Left ventricle myocardium superior (tissue), 1 donor: ENCODE measurements around the gene PSMA6. TPM values are rescaled to one million over a fixed set of nuclear protein-coding genes. Genes with fewer than 3 reads are reported as not detected.
"Not testable (repeated sequence)": the region's sequence is repeated elsewhere in the genome, so short reads cannot be mapped to it uniquely, and the experiment has no call there.

ENCODE experiments used
- ATAC-seq: fragments of 200-7000 bp; cut with Tn5 transposase; one replicate; pipeline ENCODE4 v1.9.1; 2020; ENCODE audit warnings: mild to moderate bottlenecking, moderate library complexity
- DNase-seq: peaks from one replicate; pipeline ENCODE4 v3.0.0-alpha.2; 2020
- intact Hi-C: fragments of 100-400 bp; cut with micrococcal nuclease; formaldehyde crosslinking; loops from one replicate; pipeline ENCODE4 v1.11.0; 2022
- long read RNA-seq: library from polyadenylated mRNA; unstranded; transcript quantifications from one replicate; pipeline ENCODE4 v2.0.0, GENCODE V29; 2021
- total RNA-seq: library from RNA; stranded (reverse); fragmentation: NEBNext Ultra II Directional; extraction: Animal tissue kit (Norgen Biotek cat#: 25700); gene quantifications from one replicate; pipeline ENCODE4 v1.2.1, GENCODE V29; 2021
- donor health status: DM: no; HTN: yes; CAD: no; lungs with severe emphysema.

The PSMA6 gene
- total RNA-seq: 185 TPM
- long read RNA-seq, full-length matches to known transcripts: 196 of 196 reads
- long read RNA-seq, partial matches to known transcripts: 0 of 196 reads
- long read RNA-seq, other reads (novel, unspliced or antisense): 0 of 196 reads

DNA sequence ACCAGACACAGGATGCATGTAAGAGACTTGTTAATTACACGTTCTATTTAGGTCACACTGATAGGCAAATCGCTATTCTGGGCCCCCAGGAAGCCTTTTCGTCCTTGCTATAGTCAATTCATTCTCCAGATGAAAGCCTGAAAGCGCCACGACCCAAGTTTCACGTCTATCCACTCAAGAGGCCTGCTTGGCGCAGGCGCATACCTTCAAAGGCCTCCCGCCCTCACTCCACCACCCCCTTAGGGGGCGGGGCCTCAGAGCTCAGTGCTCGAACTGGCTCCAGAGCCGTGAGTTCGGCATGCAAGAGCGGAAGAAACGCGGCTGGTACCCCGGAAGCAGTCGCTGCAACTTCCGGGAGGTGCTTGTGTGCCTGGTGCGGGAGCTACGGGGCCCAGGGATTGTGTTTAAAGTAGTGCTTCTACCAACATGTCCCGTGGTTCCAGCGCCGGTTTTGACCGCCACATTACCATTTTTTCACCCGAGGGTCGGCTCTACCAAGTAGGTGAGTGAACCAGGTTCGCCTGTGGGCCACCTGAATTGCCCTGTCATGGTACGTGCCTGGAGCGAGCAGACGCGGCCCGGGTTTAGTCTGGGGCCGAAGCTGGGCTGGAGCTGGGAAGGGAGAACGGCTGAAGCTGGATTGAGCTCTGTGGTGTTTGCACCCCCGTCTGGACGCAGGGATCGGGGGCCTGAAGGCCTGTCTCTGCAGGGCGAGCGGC is at the start of gene PSMA6:
PSMA6 (plus strand) TSS at position 332 of the 719 bp plus-strand sequence; CDS start at position 427, 95 bp downstream.
- ATAC-seq (peak; percentile 100), DNase-seq (peak; percentile 99)
- intact Hi-C loops: no loop called here

DNA sequence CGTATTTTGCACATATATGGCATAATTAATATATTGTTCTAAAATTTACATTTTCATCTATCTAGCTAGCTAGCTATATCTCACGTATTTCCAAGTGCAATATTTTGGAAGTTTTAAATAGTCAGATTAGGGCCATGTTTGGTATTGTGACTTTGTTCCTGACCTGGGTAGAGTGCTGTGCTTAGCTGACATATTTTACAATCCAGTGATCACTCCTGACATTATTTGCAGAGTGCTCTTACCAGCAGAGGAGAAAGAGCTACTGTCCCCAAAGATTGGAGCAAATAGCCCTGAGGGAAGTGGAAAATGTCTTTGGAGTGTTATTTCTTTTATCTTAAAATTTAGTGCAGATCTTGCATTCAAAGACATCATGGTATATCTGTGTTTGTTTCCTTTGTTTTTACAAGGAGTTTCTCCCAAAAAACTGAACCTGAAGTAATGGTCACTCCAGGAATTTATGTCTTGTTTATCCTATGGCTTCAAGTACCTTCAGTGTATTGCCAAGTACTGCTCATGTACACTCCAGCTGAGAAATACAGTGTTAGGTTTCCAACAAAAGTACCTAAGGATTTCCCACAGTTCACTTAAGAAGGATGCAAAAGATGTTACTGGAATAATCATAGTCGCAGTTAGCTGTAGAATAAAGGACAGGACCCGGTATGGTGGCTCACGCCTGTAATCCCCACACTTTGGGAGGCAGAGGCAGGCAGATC is 49.4 kb upstream of the PSMA6 start:
- ATAC-seq: no peak
- no peak for DNase-seq
- intact Hi-C loops: no loop called here

DNA sequence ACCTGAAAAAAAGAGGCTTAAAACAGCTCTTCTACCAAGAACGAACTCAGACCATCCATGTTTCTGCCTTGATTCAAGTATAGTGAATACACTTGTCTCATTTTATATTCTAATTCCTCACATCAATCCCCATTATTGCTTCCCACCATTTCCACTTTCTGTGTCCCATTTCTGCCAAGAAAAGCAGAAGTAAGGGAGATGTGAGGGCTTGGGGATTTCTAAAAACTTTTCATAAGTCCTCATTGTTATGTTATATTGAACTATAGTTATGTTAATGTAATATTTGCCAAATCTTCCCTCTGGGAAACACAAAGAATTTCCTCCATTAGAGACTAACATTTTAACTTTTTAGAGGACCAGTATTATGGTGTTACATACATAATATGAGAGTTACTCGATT is 48.2 kb upstream of the PSMA6 start:
- no peak for ATAC-seq
- intact Hi-C loops: no loop called here
- DNase-seq: no peak

DNA sequence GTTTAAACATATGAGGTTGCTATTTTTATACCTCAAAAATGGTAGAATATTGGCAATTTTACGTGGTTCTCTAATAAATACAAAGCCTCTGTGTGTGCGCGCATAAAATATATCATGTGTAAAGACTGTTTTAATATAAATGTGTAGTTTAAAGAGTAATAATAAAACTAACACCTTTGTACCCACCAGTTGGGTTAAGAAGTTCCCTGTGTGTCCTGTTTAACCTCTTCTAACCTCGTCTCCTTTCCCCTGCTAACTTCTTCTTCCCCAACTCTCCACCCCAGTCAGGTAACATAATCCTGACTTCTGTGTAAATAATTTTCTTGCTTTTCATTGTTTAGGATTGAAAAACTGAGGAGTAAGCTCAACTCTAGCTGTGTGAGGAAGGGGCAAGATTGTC is 47.6 kb upstream of the PSMA6 start:
- intact Hi-C loops: no loop called here
- DNase-seq (no peak), ATAC-seq (no peak)

DNA sequence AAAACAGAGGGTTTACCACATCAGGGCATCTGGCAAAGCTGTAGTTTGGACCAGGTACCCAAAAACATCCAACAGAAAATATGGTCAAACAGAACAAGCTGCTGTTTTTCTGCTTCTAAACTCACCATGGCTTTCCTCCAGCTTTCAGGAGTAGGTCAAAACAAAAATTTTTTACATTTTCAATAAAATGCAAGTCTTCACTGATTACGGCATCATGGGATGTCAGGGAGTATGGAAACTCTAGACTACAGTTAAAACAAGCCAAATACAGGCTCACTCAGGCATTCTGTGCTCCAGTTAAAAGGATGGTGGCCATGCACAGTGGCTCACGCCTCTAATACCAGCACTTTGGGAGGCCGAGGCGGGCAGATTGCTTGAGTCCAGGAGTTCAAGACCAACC is 47.1 kb upstream of the PSMA6 start:
- no peak for ATAC-seq
- intact Hi-C loops: no loop called here
- DNase-seq: no peak

DNA sequence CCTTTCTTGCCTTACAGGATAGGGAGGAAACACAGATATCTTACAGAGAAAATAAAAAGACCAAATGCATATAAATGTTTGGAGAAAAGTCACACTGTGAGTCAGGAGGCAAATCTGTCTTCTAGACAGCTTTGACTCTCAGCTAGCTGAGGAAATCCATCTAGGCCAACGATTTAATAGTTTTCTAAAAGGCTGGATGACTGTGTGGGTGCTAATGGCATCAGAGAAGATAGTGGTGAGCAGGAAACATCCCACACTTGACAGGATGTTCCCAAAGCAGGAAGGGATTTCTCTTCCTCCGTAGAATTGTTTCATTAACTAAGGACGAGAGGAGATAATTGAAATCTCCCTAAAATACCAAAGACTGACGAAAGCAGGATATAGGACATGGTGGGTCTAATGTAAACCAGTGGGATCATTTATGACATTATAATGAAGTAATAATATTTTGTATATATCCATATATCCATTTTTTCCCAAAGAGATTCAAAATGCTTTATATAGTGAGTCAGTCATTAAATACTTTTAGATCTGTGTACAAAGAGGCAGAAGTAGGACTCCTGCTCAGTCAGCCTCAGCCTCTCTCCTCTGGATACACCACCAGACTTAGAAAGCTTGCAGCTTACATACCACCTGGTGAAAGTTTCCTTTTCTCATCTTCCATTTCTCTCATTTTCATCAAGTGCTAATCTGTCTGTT is 44.3 kb upstream of the PSMA6 start:
- intact Hi-C loops: no loop called here
- ATAC-seq (no peak), DNase-seq (no peak)

DNA sequence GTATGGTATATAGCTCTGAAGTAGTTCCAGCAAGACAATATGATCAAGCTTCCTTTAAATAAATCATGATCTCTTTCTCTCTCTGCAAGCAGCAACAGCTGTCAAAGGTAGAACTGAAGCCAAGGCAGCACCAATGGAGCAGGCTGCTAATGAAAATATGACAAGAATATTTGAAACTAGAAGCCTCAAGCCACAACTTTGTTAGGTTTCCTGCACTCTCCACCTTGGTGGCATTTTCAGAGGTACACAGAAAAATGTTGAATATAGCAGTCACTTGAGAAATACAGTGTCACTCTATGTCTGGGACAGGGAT is 43.8 kb upstream of the PSMA6 start:
- intact Hi-C loops: no loop called here
- ATAC-seq: no peak
- DNase-seq: no peak

DNA sequence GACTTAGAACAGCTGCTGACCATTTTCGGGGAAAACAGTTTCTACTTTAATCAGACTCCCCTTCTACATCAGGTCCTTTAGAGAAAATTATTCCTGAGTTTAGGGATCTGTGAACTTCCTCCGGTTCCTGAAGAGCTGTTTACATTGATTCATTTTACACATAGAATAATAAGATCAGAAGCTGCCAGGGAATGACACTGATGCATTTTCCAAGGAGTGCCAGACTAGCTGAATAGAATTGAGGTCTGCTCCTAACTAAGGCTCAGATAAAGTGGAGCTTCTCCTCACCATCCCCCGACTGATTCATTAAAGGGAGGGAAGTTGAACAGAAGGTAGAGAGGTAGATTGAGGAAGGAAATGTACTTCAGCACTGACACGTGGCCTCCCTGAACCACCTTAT is 41.9 kb upstream of the PSMA6 start:
- DNase-seq (no peak), ATAC-seq (no peak)
- intact Hi-C loops: no loop called here

DNA sequence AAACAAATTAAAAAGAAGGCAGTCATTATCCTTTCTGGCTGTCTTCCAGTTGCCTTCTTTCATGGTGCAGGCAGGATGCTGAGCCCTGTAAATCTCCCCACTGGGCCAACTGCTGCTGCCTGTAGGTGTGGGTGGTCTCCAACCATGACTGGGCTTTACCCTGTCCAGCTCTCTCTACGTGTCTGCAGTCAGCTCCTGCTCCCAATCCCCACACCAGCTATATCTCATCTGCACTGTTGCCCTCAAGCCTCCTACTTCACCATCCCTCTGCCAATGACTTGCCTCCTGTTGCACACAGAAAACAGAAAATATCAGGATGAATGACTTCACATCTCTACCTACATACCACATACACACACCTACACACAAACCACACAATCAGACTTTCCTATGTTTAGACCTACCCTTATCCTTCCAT is 39.7 kb upstream of the PSMA6 start:
- intact Hi-C loops: no loop called here

DNA sequence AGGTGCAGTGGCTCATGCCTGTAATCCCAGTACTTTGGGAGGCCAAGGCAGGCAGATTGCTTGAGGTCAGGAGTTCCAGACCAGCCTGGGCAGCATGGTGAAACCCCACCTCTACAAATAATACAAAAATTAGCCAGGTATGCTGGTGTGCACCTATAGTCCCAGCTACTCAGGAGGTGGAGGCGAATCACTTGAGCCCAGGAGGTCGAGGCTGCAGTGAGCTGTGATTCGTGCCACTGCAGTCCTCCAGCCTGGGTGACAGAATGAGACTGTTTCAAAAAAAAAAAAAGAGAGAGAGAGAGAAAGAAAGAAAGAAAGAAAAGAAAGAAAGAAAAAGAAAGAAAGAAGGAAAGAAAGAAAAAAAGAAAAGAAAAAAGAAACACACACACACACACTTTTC is 39.1 kb upstream of the PSMA6 start:
- DNase-seq, intact Hi-C loops, ATAC-seq: not testable (repeated sequence)

More for the DNA sequence above, 39.7 kb upstream of the PSMA6 start:
- DNase-seq (no peak), ATAC-seq (no peak)

DNA sequence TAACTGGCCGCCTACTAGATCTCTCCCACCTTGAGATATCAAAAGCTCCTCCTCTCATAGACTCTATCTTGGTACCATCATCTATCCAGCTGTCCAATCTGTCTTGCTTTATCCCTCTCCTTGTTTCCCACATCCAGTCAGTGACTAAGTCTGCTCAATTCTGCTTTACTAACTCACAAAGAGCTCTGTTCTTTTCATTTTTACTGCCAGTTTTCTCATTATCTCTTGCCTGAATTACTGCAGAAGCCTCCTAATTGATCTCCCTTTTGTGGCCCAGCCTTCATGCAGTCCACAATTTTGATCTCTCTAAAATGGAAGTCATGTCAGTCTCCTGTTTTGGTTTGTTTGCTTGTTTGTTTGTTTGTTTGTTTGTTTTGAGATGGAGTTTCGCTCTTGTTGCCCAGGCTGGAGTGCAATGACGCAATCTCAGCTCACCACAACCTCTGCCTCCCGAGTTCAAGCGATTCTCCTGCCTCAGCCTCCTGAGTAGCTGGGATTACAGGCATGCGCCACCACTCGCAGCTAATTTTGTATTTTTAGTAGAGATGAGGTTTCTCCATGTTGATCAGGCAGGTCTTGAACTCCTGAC is 38.1 kb upstream of the PSMA6 start:
- intact Hi-C loops, DNase-seq, ATAC-seq: not testable (repeated sequence)

DNA sequence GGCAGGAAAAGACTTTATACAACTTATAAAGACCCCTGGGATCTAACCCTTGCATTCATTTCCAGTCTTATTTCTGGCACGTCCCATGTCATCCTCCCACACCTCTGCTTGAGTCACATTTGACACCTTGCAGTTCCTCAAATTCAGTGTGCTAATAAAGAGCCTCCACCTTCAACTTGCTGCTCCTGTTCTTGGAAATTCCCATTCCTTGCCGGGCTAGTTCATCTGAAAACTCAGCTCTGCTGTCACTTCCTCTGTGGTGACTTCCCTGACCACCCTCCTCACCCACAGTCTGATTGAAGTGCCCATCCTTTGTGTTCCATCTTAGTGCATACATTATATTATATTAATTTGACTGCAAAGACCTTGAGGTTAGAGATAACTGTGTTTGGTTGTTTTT is 37.4 kb upstream of the PSMA6 start:
- no peak for ATAC-seq
- intact Hi-C loops: no loop called here
- no peak for DNase-seq

DNA sequence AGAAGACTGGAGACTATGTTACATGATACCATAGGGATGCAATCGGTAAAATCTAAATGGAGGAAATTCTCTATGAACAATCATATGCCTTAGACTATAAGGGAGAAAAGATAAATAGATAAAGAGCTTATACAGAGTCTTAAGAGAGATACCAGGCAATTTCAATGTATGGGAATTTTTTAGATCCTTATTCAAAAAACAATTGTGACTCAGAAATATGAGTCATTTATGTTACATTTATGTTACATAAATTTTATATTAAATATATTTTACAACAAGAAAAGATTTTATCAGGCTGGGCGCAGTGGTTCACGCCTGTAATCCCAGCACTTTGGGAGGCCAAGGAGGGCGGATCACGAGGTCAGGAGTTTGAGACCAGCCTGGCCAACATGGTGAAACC is 36.5 kb upstream of the PSMA6 start:
- DNase-seq (no peak), ATAC-seq (no peak)
- intact Hi-C loops: no loop called here

DNA sequence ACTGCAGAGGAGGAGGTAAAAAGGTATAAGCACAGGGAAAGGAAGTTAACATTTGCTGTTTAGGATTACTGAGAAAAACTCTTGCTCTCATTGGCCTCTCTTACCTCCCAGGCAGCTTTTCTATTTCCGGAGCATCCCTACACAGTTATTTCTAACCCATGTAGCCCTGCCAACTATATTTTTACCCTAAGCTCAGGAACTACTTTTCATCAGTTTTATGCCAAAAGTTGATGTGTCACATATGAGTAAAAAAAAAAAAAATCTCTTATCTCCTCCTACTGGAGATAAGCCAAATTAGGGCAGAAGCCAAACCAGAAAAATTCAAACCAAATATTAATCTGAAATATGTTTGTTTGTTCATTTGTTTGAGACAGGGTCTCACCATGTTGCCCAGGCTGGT is 34.4 kb upstream of the PSMA6 start:
- intact Hi-C loops: no loop called here
- no peak for ATAC-seq
- DNase-seq: no peak

DNA sequence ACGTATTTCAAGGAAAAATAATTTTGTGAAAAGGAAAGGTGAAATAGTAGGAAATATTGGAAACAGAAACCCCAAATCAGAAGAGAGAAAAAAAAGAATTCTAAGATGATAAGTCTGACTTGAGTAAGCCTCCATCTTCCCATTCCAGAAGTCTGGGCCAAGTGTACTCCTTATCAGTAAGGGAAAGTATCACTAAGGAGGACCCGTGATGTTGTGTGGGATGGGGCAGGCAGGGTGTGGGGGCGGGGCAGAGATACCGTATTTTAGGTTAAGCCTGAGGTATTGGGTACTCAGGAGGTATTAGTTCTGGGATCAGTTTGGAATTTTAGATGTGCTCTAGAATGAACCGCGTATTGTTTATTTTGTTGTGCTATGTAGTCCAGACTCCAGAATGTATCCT is 33.8 kb upstream of the PSMA6 start:
- ATAC-seq (no peak), DNase-seq (no peak)
- intact Hi-C loops: no loop called here

DNA sequence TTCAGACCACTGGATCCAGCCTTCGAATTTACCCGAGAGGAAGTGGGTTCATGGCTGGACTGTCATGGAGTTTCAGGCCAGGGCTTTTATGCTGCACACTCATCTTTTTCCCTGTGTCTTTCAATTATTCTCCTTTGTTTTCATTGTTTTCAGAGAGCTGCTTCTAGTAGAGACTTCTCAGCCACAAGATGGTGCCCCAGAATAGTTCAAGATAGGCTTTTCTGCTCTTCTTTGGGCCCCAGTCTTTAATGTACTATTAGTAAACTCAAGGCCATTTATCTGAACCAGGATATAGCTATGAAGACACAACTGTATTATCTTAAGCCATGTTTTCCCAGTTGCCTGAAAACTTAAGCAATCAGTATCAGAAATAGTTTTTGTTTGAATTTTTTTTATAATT is 30.4 kb upstream of the PSMA6 start:
- ATAC-seq: peak; percentile 41
- intact Hi-C loops: no loop called here

DNA sequence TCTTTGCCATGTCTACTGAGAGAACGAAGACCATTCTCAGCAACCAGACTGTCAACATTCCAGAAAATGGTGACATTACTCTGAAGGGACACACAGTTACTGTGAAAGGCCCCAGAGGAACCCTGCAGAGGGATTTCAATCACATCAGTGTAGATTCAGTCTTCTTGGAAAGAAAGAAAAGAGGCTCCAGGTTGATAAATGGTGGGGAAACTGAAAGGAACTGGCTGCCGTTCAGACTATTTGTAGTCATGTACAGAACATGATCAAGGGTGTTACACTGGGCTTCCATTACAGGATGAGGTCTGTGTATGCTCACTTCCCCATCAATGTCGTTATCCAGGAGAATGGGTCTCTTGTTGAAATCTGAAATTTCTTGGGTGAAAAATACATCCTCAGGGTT is 29.7 kb upstream of the PSMA6 start:
- ATAC-seq (no peak), DNase-seq (no peak)
- intact Hi-C loops: no loop called here

More for the DNA sequence above, 30.4 kb upstream of the PSMA6 start:
- DNase-seq: no peak

DNA sequence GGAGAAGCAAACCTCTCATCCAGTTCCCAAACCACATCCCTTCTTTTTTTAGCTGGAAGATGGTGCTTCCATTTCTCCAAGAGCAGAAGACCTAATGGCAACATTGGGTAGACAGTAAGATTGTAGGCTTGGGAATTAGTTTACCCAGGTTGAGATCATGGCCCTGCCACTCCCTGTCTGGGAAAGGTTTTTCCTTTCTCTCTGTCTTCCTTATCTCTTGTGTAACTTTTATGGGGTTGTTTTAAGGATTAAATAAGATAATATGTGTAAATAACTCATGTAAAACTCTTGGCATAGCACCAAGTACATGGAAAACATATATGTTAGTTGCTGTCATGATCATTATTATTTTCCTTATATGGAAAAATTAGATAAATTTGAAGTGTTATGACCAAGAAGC is 23.2 kb upstream of the PSMA6 start:
- intact Hi-C loops: no loop called here

DNA sequence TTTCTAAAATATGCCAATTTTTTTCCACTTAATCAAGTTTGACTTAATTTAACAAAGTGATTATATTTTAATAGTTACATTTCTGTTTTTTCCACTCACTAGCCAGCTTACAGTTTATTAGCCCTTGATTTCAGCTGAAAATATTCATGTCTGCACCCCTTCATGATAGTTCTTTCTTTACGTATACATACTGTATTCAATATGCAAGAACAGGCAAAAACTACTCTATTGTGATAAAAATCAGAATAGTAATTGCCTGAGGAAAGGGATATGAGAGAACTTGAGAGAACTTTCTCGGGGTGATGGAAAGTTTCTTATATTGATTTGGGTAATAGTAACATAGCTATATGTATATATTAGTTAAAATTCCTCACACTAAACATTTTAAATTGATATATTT is 17.4 kb upstream of the PSMA6 start:
- DNase-seq (no peak), ATAC-seq (no peak)
- intact Hi-C loops: no loop called here

More for the DNA sequence above, 23.2 kb upstream of the PSMA6 start:
- DNase-seq (no peak), ATAC-seq (no peak)

DNA sequence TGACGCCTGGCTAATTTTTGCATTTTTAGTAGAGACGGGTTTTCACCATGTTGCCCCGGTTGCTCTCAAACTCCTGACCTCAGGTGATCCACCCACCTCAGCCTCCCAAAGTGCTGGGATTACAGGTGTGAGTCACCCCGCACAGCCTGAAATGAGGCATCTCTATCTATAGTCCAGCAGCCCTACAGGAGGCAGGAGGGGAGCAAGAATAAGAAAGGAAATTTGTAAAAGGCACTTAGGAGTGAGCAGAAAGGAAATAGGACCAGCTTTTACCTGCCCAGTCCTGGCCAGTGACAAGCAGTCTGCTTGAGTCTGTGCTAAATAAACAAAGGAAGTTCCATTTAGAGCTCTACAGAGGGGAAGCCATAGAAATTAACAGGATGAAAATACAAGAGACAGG is 15.0 kb upstream of the PSMA6 start:
- intact Hi-C loops: no loop called here
- no peak for ATAC-seq
- DNase-seq: no peak
